ENCODE results near the gene PDGFRB.

GRCh38 chr5:150177721-150178120, 22.1 kb upstream of the PDGFRB start:
- no peak for TF ChIP-seq CTCF (IDR thresholded peaks at IDR 0.05; ENCODE audit: low read depth, low read length, poor library complexity, severe bottlenecking)
- no peak for TF ChIP-seq EZH2phosphoT487 (IDR thresholded peaks at IDR 0.05; ENCODE audit: borderline replicate concordance, low read length)
